ENCODE measurements around the gene SLC6A14. TPM values are rescaled to one million over a fixed set of nuclear protein-coding genes. Genes with fewer than 3 reads are reported as not detected.

Gene SLC6A14
- total RNA-seq, 1 donor from 2014 or later = not detected

DNA sequence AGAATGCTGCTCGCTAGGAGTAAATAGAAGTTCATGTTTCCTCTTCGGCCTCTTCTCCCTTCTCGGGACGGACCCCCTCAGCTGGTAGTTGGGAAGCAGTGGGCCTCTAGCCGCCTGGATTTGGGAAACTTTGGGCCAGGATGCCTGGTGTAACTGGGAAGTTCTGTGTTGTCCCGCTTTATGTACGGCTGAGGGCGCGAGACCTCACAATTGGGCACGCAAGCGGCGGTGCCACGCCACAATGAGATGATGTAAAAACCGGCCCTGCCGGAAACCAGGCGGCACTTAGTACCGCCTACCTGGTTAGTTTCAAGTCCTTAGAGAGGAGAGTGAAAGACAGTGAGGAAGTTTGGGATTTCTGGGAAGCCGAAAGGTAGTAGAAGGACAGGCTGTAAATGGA lies 26.4 kb downstream of the SLC6A14 start, which contains the start of gene CT83:
Gene CT83, minus strand, starts transcription at position 155 of the 400 bp plus-strand sequence. Its CDS starts 120 bp downstream, at position 35.
- no peak for DNase-seq (ENCODE audit: extremely low spot score, unreplicated experiment)
- Mint-ChIP-seq H3K27me3 (ENCODE audit: unreplicated experiment) (no peaks in the 10 kb centered on the region), H3K9me3 (ENCODE audit: unreplicated experiment) (no peaks in the 10 kb centered on the region), H3K4me1 (ENCODE audit: unreplicated experiment) (no peaks in the 10 kb centered on the region), H3K36me3 (ENCODE audit: unreplicated experiment) (no peaks in the 10 kb centered on the region), H3K27ac (ENCODE audit: unreplicated experiment) (no peak within 1 kb of the TSS), H3K4me3 (ENCODE audit: unreplicated experiment) (no peak within 1 kb of the TSS)
- TF ChIP-seq, protein P1, sequence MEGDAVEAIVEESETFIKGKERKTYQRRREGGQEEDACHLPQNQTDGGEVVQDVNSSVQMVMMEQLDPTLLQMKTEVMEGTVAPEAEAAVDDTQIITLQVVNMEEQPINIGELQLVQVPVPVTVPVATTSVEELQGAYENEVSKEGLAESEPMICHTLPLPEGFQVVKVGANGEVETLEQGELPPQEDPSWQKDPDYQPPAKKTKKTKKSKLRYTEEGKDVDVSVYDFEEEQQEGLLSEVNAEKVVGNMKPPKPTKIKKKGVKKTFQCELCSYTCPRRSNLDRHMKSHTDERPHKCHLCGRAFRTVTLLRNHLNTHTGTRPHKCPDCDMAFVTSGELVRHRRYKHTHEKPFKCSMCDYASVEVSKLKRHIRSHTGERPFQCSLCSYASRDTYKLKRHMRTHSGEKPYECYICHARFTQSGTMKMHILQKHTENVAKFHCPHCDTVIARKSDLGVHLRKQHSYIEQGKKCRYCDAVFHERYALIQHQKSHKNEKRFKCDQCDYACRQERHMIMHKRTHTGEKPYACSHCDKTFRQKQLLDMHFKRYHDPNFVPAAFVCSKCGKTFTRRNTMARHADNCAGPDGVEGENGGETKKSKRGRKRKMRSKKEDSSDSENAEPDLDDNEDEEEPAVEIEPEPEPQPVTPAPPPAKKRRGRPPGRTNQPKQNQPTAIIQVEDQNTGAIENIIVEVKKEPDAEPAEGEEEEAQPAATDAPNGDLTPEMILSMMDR (IDR thresholded peaks at IDR 0.05) = no peak

DNA sequence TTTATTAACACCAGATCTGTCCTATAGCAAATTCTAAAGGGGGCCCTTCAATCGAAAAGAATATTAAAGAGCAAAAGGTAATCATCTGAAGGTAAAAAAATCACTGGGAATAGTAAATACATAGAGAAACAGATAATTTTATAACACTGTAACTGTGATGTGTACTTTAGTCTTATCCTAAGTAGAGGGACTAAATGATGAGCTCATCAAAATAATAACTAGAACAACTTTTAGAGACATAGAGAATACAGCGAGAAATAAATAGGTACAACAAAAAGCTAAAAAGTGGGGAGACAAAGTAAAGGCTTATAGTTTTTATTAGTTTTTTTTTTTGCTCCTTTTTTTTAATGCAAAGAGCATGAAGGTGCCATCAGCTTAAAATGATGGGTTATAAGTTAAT lies 43.7 kb downstream of the SLC6A14 start:
- no peaks in the 10 kb centered on the region for H3K36me3 Mint-ChIP-seq (ENCODE audit: unreplicated experiment)

DNA sequence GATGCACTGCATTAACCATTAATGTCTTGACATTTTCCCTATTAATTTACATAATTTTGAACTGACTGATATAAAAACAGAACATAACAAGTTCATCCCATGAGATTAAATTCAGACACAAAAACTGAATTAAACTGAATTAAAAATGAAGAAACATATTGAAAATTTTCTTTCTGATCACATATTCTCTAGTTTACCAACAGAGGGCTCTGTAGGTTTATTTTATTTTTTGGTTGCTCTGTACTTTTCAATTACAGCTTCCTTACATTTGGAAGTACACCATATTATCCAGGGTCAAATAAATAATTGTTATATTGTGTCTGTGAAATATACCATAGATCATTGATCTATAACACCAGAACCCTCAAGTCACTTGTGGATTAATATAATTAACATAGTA lies 53.7 kb downstream of the SLC6A14 start:
- H3K27me3 Mint-ChIP-seq (ENCODE audit: unreplicated experiment) = no peaks in the 10 kb centered on the region
- no peaks in the 10 kb centered on the region for H3K9me3 Mint-ChIP-seq (ENCODE audit: unreplicated experiment)
- TF ChIP-seq, protein P1 (IDR thresholded peaks at IDR 0.05) = peak; percentile 47
- DNase-seq (ENCODE audit: extremely low spot score, unreplicated experiment) = no peak
- no peak overlapping the region for H3K27ac Mint-ChIP-seq (ENCODE audit: unreplicated experiment)
- H3K36me3 Mint-ChIP-seq (ENCODE audit: unreplicated experiment) = no peaks in the 10 kb centered on the region
- H3K4me3 Mint-ChIP-seq (ENCODE audit: unreplicated experiment) = no peak overlapping the region
- no peaks in the 10 kb centered on the region for H3K4me1 Mint-ChIP-seq (ENCODE audit: unreplicated experiment)

More for the DNA sequence above, 43.7 kb downstream of the SLC6A14 start:
- no peaks in the 10 kb centered on the region for H3K27me3 Mint-ChIP-seq (ENCODE audit: unreplicated experiment)
- H3K27ac Mint-ChIP-seq (ENCODE audit: unreplicated experiment) = no peak overlapping the region
- H3K4me1 Mint-ChIP-seq (ENCODE audit: unreplicated experiment) = no peaks in the 10 kb centered on the region
- H3K4me3 Mint-ChIP-seq (ENCODE audit: unreplicated experiment) = no peak overlapping the region
- no peaks in the 10 kb centered on the region for H3K9me3 Mint-ChIP-seq (ENCODE audit: unreplicated experiment)
- TF ChIP-seq, protein P1 (IDR thresholded peaks at IDR 0.05) = no peak
- no peak for DNase-seq (ENCODE audit: extremely low spot score, unreplicated experiment)

DNA sequence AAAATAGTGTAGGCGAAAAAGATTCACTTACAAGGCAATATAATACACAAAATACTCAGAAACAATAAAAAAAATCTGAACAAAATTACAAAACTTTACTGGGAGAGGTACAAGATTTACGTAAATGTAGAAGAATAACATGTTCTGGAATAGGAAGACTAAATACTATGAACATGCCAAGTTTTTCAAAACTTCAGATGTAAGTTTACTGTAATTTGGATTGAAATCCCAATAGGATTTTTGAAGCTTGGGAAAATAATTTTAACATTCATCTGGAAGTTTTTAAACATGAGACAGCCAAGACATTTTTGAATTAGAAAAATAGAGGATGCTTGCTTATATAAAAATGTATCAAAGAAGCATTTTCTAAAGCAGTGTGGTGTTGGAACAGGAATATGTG lies 56.9 kb downstream of the SLC6A14 start:
- no peak for DNase-seq (ENCODE audit: extremely low spot score, unreplicated experiment)
- Mint-ChIP-seq H3K27ac (ENCODE audit: unreplicated experiment) (no peak overlapping the region), H3K4me3 (ENCODE audit: unreplicated experiment) (no peak overlapping the region), H3K36me3 (ENCODE audit: unreplicated experiment) (no peaks in the 10 kb centered on the region), H3K4me1 (ENCODE audit: unreplicated experiment) (no peaks in the 10 kb centered on the region), H3K27me3 (ENCODE audit: unreplicated experiment) (no peaks in the 10 kb centered on the region), H3K9me3 (ENCODE audit: unreplicated experiment) (no peaks in the 10 kb centered on the region)
- TF ChIP-seq, protein P1 (IDR thresholded peaks at IDR 0.05) = no peak

DNA sequence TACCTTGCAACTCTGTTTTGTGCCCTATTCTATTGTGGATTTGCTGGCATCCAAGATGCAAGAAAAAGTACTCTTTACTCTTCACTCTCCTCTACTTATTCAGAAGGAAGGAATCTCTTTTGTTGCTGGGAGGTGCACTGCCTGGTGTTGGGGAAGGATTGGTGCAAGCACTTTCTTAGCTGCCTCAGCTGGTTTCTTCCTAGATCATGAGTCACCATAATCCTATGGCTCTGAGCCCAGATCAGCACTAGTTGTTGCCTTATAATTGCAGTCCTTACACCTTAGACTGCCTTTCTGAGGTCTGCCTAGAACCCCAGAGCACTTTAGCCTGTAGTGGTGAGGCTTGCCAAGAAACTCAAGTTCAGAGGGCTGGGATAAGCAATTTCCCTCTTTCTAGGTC lies 63.4 kb downstream of the SLC6A14 start:
- Mint-ChIP-seq H3K9me3 (ENCODE audit: unreplicated experiment) (no peaks in the 10 kb centered on the region), H3K4me1 (ENCODE audit: unreplicated experiment) (no peaks in the 10 kb centered on the region), H3K36me3 (ENCODE audit: unreplicated experiment) (no peaks in the 10 kb centered on the region), H3K27me3 (ENCODE audit: unreplicated experiment) (no peaks in the 10 kb centered on the region), H3K4me3 (ENCODE audit: unreplicated experiment) (no peak overlapping the region), H3K27ac (ENCODE audit: unreplicated experiment) (no peak overlapping the region)
- TF ChIP-seq, protein P1 (IDR thresholded peaks at IDR 0.05) = no peak
- no peak for DNase-seq (ENCODE audit: extremely low spot score, unreplicated experiment)

Other genes starting within 250 kb of the SLC6A14 start
- gene CT83, start 26.4 kb downstream of the SLC6A14 start, total RNA-seq = not detected in 2 replicates

Data from osteocyte (in vitro differentiated cells).